GM21825 (cell line): Measurements from ENCODE around the gene TPR.

Source experiments
- ATAC-seq: cut with Tn5 transposase; IDR thresholded peaks from one replicate; pipeline ENCODE4 v1.9.1; 2021; ENCODE audit warnings: mild to moderate bottlenecking, moderate library complexity; ENCODE audit not compliant: unreplicated experiment

The TPR gene

GRCh38 chr1:186330758-186331157 lies 44.3 kb downstream of the TPR start:
- no peak for ATAC-seq

- ATAC-seq: no peak
Observed at GRCh38 chr1:186327331-186327730, 47.7 kb downstream of the TPR start.

DNA sequence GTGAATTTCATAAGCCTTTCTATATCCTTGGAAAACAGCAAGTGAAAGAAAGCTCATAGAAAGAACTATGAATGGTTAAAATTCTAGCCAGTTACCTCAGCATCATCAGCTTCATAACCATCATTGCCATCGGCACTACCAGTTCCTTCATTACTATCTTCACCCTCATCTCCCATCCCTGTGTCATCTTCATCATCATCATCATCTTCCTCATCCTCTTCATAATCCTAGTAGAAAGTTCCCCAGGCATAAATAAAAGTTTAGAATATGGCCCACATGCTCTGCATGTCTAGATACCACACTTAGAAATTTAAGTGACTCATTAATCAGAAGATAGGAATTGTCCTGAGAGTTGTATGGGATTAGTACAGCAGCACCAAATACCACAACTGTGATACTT lies 49.0 kb downstream of the TPR start:
- no peak for ATAC-seq

DNA sequence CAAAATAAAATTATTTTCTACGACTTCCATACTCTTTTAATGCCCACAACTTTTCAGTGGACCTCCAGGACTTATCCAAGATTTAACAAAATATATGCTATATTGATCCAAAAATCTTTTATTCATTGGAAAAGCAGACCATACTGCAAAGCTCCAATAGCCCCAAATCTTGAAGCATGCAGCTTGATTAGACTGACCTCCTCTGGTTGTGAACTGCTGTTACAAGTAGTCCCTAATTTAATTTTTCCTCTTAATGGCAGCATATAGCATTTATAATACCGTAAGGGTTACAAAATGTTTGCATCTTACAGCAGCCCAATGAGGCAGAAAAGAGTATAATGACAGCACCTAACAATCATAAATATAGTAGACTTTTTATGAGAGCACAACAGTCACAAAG lies 49.8 kb downstream of the TPR start:
- ATAC-seq: no peak

- no peak for ATAC-seq
Observed at GRCh38 chr1:186323865-186324264, 51.2 kb downstream of the TPR start.

DNA sequence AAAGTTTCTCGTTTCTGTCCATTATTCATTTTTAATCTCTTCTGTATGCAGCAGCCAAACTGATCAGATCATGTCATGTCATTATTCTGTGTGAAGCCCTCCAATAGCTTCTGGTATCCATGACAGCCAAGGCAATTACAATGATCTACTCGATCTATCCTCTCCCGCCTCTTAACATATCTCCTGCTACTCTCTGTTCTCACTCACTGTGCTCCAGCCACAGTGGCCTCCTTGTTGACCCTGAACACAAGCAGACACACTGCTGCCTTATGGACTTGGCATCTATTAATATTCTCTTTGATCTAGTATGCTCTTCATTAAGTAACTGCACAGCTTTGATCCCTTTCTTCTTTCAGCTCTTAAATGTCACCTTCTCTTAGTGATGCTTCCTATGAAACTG lies 59.5 kb downstream of the TPR start:
- ATAC-seq: no peak

DNA sequence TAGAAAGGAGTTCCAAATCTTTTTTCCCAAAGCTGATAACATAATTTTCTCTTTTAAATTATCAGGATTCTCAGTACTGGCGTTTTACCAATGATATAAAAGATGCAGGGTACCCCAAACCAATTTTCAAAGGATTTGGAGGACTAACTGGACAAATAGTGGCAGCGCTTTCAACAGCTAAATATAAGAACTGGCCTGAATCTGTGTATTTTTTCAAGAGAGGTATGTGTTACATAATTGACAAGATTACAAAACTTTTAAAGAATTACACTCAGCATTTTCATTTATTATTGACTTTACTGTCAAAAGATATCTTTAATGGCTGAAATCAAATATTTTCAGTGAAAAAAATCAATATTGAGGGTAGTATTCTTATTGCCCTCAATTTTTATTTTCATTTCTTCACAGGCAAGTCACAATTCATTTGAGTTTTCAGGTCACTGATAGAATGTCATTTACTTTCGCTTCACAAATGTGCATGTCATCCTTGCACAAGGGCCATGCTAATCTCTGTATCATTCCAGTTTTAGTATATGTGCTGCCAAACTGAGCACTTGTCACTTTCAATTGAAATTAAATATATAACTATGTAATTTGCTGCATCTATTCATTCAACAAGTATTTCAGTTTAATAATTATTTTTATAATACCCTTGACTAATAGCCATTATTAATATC lies 63.5 kb downstream of the TPR start:
- no peak for ATAC-seq

DNA sequence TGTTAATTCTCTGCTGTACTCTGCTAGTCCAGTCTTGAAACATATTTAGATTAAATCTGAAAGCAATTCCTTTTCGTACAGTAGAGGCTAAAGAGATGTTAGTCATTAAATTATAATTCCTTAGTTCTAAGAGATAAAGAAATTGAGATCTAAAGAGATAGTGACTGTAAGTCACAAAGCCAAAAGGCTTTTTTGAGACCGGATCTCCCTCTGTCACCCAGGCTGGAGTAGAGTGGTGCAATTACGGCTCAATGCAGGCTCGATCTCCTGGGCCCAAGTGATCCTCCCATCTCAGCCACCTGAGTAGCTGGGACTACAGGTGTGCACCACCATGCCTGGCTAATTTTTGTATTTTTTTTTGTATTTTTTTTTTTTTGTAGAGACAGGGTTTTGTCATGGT lies 64.7 kb downstream of the TPR start:
- ATAC-seq: no peak

DNA sequence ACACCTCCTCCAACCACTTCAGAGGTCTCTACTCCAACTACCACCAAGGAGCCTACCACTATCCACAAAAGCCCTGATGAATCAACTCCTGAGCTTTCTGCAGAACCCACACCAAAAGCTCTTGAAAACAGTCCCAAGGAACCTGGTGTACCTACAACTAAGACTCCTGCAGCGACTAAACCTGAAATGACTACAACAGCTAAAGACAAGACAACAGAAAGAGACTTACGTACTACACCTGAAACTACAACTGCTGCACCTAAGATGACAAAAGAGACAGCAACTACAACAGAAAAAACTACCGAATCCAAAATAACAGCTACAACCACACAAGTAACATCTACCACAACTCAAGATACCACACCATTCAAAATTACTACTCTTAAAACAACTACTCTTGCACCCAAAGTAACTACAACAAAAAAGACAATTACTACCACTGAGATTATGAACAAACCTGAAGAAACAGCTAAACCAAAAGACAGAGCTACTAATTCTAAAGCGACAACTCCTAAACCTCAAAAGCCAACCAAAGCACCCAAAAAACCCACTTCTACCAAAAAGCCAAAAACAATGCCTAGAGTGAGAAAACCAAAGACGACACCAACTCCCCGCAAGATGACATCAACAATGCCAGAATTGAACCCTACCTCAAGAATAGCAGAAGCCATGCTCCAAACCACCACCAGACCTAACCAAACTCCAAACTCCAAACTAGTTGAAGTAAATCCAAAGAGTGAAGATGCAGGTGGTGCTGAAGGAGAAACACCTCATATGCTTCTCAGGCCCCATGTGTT lies 66.6 kb downstream of the TPR start:
- no peak for ATAC-seq

DNA sequence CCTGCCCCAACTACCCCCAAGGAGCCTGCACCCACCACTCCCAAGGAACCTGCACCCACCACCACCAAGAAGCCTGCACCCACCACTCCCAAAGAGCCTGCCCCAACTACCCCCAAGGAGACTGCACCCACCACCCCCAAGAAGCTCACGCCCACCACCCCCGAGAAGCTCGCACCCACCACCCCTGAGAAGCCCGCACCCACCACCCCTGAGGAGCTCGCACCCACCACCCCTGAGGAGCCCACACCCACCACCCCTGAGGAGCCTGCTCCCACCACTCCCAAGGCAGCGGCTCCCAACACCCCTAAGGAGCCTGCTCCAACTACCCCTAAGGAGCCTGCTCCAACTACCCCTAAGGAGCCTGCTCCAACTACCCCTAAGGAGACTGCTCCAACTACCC lies 67.6 kb downstream of the TPR start:
- no peak for ATAC-seq

- ATAC-seq: no peak
Observed at GRCh38 chr1:186306533-186306932, 68.5 kb downstream of the TPR start.

DNA sequence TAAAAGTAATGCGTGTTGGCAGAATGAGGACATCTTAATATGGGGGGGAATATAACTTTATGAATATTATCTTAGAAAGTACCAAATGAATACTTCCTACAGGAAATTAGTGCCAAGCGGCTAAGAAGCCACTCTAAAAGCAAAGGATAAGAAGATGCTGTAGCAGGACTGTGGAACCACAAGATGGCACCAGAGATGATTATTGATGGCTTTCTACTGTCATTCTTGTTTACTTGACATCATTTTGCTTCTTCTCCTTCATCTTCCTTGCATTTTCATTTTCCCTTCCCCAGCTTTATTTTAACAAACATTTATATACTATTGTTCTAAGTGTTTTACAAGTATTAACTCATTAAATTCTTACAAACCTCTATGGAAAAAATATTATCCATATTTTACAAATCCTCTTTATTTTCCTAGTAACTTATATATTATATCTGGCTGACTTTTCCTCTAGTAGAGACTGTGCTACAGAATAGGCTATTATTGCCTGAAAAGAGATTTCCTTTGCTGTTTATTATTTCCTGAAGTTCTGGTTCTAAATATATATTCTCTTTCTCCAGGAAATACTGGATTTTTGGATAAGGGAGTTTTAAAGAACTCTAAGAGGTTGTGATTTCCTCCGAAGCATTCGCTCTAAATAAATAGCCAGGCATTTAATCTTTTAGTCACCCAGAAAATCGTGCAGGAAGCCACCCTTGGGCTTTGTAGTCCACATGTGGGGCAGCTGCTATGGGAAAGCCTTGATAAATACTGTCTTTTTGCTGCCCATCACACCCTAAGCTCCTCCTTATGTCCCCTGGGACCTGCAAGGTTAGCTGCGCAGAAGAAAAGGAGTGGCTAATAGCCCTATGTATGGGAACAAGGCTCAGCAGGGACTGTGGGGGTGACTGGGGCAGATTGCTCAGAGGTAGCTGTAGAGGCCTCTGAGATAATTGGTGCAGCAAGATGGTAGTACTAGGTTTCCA lies 69.8 kb downstream of the TPR start:
- peak; percentile 65 for ATAC-seq

GRCh38 chr1:186303911-186304310 lies 71.1 kb downstream of the TPR start:
- ATAC-seq: no peak

- ATAC-seq: no peak
Observed at GRCh38 chr1:186302381-186302920, 72.6 kb downstream of the TPR start.

- ATAC-seq: no peak
Observed at GRCh38 chr1:186301448-186301847, 73.6 kb downstream of the TPR start.

- no peak for ATAC-seq
Observed at GRCh38 chr1:186300056-186300455, 75.0 kb downstream of the TPR start.

DNA sequence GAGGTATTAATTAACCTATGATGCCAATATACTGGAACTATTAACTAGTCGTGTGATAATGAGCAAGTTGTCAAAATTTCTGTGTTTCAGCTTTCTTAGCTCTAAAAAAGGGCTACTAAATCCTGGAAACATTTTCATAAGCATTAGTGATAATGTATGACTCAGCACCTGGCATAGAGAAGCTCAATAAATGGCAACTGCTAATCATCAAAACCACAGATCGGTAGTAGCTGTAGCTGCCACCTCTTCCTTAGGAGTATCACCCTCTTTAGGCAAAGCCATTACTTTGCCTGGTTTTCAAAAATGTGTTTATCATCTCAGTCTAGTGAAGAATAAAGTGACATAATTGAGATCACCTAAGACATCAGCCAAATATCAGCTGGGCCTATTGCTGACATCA lies 75.5 kb downstream of the TPR start:
- no peak for ATAC-seq

DNA sequence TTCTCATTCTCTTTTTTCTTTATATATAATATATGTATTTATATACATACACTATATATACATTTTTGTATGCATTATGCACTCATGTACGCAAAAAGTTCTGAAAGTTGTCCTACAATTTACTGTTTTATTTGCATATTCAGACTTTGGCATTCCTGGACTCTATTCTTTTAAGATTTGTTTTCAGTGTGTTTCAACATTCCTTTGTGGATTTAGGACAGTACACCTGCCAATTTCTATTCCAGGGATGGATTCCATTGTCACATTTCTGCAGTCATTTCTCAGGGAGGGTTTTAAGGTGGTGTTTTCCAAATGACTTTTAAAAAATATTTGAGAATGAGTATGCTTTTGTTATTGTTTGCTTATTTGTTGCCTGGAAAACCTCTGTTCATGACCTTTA lies 76.2 kb downstream of the TPR start:
- no peak for ATAC-seq

DNA sequence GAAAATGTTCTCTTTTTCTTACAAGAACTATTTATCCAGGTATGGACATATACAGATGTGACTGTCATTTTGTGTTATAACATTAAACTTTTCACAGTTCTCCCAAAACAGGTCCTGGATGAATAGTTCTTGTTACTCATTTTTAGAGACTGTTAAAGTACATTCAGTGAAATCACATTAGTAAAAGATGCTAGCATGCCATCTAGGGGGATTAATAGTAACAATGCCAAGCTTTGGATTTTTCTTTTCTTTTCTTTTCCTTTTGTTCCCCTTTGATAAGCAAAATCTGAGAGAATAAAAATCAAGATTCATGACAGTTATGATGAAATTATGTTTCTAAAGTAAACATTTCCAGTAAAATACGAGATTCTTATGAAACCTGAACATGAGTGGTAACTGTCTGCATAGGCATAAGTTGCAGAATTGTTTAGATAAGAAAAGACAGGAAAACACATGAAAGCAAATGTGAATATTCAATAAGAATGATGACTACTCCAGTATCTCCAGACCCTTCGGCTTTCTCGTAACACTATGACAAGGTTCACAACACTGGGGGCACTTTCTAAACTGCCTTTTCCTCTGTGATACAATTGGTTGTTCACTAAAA lies 77.5 kb downstream of the TPR start:
- no peak for ATAC-seq

GRCh38 chr1:186295980-186296379 lies 79.1 kb downstream of the TPR start, which contains the start of gene PRG4:
Gene PRG4 (plus strand): TSS chr1:186296279.
- no peak for ATAC-seq

DNA sequence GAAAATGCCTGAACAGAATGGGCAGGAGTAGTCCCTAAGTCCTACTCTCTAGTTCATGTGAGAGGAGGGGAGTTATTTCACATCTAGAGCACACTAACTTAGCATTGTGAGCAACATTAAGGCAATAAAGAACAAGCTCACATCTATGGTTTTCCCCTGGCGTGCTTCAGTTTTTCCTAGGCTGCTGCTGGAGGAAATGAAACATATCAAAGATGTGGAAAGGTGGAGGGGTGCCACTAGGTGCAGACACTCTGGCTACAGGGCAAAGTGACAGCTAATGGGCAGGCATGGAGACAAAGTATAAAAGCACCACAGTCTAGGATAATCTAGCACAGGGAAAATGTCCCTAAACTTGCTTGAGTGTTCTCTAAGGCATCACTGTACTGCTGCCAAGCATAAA lies 82.2 kb downstream of the TPR start:
- no peak for ATAC-seq
